ENCODE results near the gene FER1L5.
"Not testable (repeated sequence)": the region's sequence is repeated elsewhere in the genome, so short reads cannot be mapped to it uniquely, and the experiment has no call there.

Gene FER1L5

DNA sequence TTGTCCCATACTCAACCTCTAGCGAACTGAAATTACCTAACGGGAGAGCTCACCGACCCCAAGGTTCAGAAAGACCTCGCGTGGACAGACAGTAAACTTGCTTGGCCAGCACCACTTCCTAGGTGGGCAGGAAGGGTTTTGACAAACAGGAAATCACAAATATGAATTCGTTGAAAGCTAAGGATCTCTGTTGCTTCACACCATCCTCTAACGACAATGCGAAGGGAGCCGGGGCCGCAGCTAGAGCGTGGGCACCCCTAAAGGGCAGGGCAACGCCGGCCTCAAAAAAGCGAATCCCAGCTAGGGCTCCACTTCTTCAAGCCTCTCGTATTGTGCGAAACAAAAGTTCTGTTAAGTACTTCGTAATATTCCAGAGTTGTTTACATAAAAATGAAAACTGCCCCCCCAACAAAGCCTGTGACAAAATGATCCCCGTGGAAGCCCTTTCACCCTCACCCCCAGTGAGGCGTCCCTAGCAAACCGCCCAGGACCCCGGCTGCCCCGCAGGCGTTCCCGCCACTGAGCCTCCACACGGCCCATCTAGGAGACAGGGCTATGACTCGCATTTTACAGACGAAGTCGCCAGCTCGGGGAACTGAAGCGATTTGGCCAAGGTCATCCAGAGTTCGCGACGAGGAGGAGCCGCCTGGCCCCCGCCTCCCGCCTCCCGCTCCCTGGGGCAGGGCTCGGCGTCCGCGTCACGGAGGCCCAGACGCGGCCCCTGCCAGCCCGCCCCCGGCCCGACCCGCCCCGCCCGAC is 5.0 kb upstream of the FER1L5 start:
- no peak for FAIRE-seq
- TF ChIP-seq TAF1 (IDR thresholded peaks at IDR 0.05; ENCODE audit: borderline replicate concordance, low read depth, low read length) (0 out of 2 replicates have a peak, but pooled peaks have one; percentile 49), POLR2AphosphoS5 (IDR thresholded peaks at IDR 0.05; ENCODE audit: low read depth, low read length) (no peak), POLR2A (IDR thresholded peaks at IDR 0.05; ENCODE audit: low read depth, low read length) (peak; percentile 62)
- peak; percentile 71 for DNase-seq (ENCODE audit: insufficient read length)

DNA sequence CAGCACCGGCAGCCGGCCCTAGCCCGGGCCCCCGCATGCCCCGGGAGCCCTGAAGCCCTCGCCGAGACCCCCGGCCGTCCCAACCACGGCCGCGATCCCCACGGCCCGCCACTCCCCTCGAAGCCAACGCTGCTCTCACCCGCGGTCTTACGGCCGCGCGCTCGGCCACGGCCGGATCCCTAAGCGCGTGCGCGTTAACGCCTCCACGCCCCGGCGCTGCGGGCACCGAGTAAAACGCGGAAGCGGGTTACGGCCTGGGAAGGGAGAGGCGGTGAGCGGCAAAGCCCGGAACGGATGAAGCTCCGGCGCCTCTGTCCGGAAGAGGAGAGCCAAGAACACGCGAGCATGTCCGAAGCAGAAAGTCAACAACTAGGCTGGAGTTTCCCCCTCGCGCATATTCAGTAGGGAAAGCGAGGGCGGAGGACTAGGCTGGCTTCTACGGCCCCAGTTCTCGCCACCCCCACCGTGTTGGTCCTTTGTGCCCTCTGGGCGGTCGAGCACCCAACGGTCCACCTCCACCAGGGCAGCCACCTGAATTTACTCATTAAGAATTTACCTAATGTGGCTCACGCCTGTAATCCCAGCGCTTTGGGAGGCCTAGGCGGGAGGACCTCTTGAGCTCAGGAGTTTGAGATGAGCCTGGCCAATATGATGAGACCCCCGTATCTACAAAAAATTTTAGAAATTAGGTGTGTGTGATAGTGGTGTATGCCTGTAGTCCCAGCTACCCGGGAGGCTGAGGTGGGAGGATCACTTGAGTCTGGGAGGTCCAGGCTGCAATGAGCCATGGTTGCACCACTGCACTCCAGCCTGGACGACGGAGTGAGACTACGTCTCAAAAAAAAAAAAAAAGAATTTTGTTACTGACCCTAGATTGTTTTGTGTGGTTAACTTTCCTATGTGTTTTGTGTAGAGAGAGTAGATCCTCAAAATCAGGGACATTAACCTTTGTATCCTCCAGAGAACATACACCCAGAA is 4.1 kb upstream of the FER1L5 start, which contains the start of gene KANSL3:
KANSL3 (minus strand) TSS at position 169 of the 978 bp plus-strand sequence. CDS start 1,177 bp downstream, outside the sequence.
- FAIRE-seq, result peak; percentile 97
- DNase-seq (ENCODE audit: insufficient read length), result peak; percentile 72
- peak; percentile 64; the same call in 1 of the 2 replicates for TF ChIP-seq POLR2AphosphoS5 (IDR thresholded peaks at IDR 0.05; ENCODE audit: low read depth, low read length)
- TF ChIP-seq TAF1 (IDR thresholded peaks at IDR 0.05; ENCODE audit: borderline replicate concordance, low read depth, low read length), result 0 out of 2 replicates have a peak, but pooled peaks have one; percentile 49
- TF ChIP-seq POLR2A (IDR thresholded peaks at IDR 0.05; ENCODE audit: low read depth, low read length), result peak; percentile 90

DNA sequence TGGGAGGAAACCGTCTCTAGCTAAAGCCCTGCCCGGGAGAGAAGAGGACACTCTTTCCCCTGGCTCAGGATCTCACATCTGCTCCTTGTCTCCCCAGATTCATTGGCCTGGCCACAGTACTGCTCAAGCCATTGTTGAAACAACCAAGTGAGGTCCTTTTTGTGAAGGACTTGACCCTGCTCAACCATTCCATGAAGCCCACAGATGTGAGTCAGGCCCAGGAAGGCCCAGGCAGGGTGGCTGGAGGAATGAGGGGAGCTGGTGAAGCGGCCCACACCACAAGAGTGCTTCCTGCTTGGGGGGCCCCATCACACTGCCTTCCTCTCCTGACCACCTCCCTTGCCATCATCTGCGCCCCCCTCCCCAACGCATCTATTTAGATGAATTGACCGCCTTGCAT is 5.1 kb downstream of the FER1L5 start:
- no peak for FAIRE-seq
- TF ChIP-seq TAF1 (IDR thresholded peaks at IDR 0.05; ENCODE audit: borderline replicate concordance, low read depth, low read length), result no peak
- TF ChIP-seq POLR2AphosphoS5 (IDR thresholded peaks at IDR 0.05; ENCODE audit: low read depth, low read length), result no peak
- TF ChIP-seq POLR2A (IDR thresholded peaks at IDR 0.05; ENCODE audit: low read depth, low read length), result no peak
- DNase-seq (ENCODE audit: insufficient read length), result no peak

GRCh38 chr2:96648306-96648930 is 5.9 kb downstream of the FER1L5 start:
- TF ChIP-seq TAF1 (IDR thresholded peaks at IDR 0.05; ENCODE audit: borderline replicate concordance, low read depth, low read length) (no peak), POLR2AphosphoS5 (IDR thresholded peaks at IDR 0.05; ENCODE audit: low read depth, low read length) (no peak), POLR2A (IDR thresholded peaks at IDR 0.05; ENCODE audit: low read depth, low read length) (no peak)
- DNase-seq (ENCODE audit: insufficient read length) (no peak), FAIRE-seq (no peak)

GRCh38 chr2:96649342-96649741 is 6.8 kb downstream of the FER1L5 start:
- TF ChIP-seq POLR2AphosphoS5 (IDR thresholded peaks at IDR 0.05; ENCODE audit: low read depth, low read length) (no peak), POLR2A (IDR thresholded peaks at IDR 0.05; ENCODE audit: low read depth, low read length) (no peak), TAF1 (IDR thresholded peaks at IDR 0.05; ENCODE audit: borderline replicate concordance, low read depth, low read length) (no peak)
- no peak for FAIRE-seq
- DNase-seq (ENCODE audit: insufficient read length), result no peak

GRCh38 chr2:96651793-96652192 is 9.2 kb downstream of the FER1L5 start:
- FAIRE-seq (no peak), DNase-seq (ENCODE audit: insufficient read length) (no peak)
- TF ChIP-seq TAF1 (IDR thresholded peaks at IDR 0.05; ENCODE audit: borderline replicate concordance, low read depth, low read length) (no peak), POLR2AphosphoS5 (IDR thresholded peaks at IDR 0.05; ENCODE audit: low read depth, low read length) (no peak), POLR2A (IDR thresholded peaks at IDR 0.05; ENCODE audit: low read depth, low read length) (no peak)

- DNase-seq (ENCODE audit: insufficient read length); FAIRE-seq: not testable (repeated sequence)
Measured at GRCh38 chr2:96654791-96655190, 12.2 kb downstream of the FER1L5 start.

DNA sequence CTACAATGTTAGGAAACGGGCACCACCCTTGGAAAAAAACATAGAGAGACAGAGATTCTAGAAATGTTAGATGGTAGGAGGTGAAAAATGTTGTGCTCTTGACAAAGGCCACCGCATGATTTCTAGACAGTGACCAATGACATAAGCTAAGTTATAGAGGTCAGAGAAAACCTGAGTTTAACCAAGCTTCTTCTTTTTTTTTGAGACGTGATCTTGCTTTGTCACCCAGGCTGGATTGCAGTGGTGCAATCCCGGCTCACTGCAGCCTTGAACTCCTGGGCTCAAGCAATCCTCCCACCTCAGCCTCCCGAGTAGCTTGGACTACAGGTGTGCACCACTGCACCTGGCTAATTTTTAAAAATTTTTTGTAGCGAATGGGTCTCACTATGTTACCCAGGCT is 13.0 kb downstream of the FER1L5 start:
- DNase-seq (ENCODE audit: insufficient read length) (no peak), FAIRE-seq (no peak)
- TF ChIP-seq TAF1 (IDR thresholded peaks at IDR 0.05; ENCODE audit: borderline replicate concordance, low read depth, low read length) (no peak), POLR2A (IDR thresholded peaks at IDR 0.05; ENCODE audit: low read depth, low read length) (no peak), POLR2AphosphoS5 (IDR thresholded peaks at IDR 0.05; ENCODE audit: low read depth, low read length) (no peak)

- FAIRE-seq (no peak), DNase-seq (ENCODE audit: insufficient read length) (no peak)
- TF ChIP-seq TAF1 (IDR thresholded peaks at IDR 0.05; ENCODE audit: borderline replicate concordance, low read depth, low read length) (no peak), POLR2A (IDR thresholded peaks at IDR 0.05; ENCODE audit: low read depth, low read length) (no peak), POLR2AphosphoS5 (IDR thresholded peaks at IDR 0.05; ENCODE audit: low read depth, low read length) (no peak)
Measured at GRCh38 chr2:96656540-96656939, 14.0 kb downstream of the FER1L5 start.

DNA sequence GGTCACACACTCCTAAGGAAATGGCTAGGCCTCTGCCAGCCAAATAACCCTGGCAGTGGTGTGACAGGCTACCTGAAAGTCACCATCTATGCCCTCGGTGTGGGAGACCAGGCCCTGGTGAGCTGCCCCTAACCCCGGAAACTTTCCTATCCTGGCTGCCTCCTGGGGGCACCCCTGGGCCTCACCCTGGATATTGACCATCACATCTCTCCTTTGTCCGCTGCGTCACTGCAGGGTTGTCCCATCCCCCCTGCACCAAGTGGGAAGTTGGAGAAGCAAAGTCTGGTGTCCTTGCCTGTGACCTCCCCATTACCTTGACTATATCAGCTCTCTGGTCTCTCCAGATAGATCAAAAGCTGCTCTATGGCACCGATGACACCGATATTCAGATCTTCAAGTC is 18.8 kb downstream of the FER1L5 start:
- TF ChIP-seq POLR2AphosphoS5 (IDR thresholded peaks at IDR 0.05; ENCODE audit: low read depth, low read length) (no peak), POLR2A (IDR thresholded peaks at IDR 0.05; ENCODE audit: low read depth, low read length) (no peak), TAF1 (IDR thresholded peaks at IDR 0.05; ENCODE audit: borderline replicate concordance, low read depth, low read length) (no peak)
- DNase-seq (ENCODE audit: insufficient read length), result no peak
- no peak for FAIRE-seq

GRCh38 chr2:96662360-96662759 is 19.8 kb downstream of the FER1L5 start:
- no peak for DNase-seq (ENCODE audit: insufficient read length)
- TF ChIP-seq POLR2AphosphoS5 (IDR thresholded peaks at IDR 0.05; ENCODE audit: low read depth, low read length) (no peak), POLR2A (IDR thresholded peaks at IDR 0.05; ENCODE audit: low read depth, low read length) (no peak), TAF1 (IDR thresholded peaks at IDR 0.05; ENCODE audit: borderline replicate concordance, low read depth, low read length) (no peak)
- FAIRE-seq, result no peak
